Activated CD4-positive, alpha-beta T cell treated with anti-CD3 and anti-CD28 coated beads for 24 hours (primary cell): Measurements from ENCODE around the gene TWF1.
"Not testable (repeated sequence)": the region's sequence is repeated elsewhere in the genome, so short reads cannot be mapped to it uniquely, and the experiment has no call there.

Experiments used
- DNase-seq, 2 donors: peaks; one replicate each; pipeline ENCODE4 v3.0.0-alpha.2; 2020; ENCODE audit warnings: low read depth in 2 of 2

The TWF1 gene

DNA sequence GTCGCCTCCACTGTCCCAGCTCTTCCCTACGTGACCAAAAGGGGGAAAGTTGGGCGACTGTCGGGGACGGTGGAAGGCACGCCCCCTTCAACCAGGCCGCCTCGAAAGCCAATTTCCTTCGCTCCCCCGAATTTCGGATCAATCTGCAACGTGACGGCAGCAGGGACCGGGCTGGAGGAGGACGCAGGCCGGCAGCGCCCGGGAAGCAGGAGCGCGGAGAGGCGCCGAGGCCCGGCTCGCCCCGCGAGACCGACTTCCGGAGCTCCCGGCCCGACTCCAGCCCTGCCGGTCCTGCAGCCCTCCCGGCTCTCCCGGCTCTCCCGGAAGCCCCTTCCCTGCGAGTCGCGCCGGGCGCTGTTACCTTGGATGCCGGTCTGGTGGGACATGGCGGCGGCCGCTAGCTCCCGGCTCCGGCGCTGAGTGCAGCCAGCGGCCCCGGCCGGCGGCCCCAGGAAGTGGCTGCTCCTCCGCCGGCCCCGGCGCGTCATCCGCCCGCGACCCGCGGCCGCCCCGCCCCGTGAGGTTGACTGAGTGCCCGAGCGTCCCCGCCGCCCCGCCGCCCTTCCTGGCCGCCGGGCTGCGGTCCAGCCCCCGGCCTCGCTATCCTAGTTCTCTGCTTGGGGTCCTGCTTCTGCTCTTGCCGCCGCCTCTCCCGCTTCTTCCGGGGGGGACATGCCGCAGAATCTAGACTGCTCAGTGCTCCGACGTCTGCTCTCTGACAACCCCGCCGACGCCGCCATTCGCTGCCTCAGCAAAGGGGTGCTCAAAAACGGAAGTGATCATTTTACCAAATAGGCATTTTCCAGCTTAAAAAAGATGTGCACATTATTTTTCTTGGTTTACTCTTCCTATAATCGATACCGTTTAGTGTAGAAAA lies at the start of gene TWF1:
TSS of gene TWF1 (minus strand) at position 458 of the 877 bp plus-strand sequence. CDS start at position 386, 72 bp downstream.
- DNase-seq = peak; percentile 72 to 77

GRCh38 chr12:43852744-43853143 lies 46.6 kb upstream of the TWF1 start:
- DNase-seq = no peak

- no peak for DNase-seq
Measured at GRCh38 chr12:43848786-43849185, 42.7 kb upstream of the TWF1 start.

- DNase-seq = no peak
Measured at GRCh38 chr12:43848226-43848507, 42.0 kb upstream of the TWF1 start.

GRCh38 chr12:43847425-43848225 lies 41.5 kb upstream of the TWF1 start:
- DNase-seq = not testable (repeated sequence)

DNA sequence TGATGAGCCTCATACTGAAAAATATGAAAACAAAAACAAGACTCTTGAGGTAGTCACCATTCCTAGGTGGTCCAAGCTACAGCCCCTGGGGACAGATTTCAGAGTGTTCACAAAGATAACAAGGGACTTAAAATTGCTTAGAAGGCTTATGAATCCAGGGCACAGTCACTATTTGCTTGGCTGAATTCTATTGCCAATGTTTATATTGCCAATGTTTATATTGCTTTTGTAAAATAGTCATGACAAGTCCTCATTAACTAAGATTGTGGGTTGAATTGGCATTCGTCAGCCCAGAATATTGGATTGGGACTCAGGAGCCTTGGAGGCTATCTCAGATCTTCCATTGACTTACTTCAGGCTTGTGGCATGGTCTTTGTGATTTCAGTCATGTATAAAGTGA lies 36.1 kb upstream of the TWF1 start:
- DNase-seq = no peak

DNA sequence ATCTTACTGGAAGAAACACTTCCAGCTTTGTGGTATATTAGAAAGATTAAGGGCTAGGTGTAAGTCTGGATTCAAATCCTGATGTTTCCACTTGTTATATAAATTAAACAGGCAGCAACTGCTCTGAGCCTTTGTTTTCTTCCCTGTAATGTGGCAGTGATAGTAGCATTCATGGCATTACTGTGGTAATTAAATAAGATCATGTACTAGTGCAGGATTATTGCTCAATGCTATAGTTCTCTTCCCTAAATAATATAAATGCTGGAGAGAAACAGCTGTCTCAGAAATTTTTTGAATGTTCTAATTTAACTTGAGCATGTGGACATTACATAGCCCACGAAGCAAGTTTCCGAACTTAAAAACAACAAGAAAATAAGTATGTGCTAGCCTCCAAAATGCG lies 35.1 kb upstream of the TWF1 start:
- DNase-seq = no peak

DNA sequence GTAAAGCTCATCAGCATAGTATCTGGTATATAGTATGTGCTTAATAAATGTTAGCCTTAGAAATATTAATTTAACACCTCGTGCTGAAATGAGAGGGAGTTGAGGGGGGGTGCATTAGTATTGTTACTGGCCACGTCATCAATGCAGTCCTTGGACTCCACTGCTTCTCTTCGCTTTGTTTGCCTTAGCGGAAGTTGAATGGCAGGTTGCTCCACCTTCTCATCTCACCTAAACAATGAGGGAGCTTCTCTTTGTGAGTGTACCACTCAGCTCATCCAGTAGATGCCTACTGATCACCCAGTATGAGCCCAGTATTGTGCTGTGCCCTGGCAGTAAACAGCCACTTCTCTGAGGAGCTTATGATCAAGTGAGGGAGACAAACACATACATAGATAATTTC lies 34.2 kb upstream of the TWF1 start:
- DNase-seq = no peak

GRCh38 chr12:43836475-43836989 lies 30.4 kb upstream of the TWF1 start:
- no peak for DNase-seq

- DNase-seq = peak; percentile 12 to 38
Measured at GRCh38 chr12:43835656-43836474, 29.7 kb upstream of the TWF1 start, which contains the start of gene TMEM117. TSS of gene TMEM117 (plus strand) at chr12:43836081.

DNA sequence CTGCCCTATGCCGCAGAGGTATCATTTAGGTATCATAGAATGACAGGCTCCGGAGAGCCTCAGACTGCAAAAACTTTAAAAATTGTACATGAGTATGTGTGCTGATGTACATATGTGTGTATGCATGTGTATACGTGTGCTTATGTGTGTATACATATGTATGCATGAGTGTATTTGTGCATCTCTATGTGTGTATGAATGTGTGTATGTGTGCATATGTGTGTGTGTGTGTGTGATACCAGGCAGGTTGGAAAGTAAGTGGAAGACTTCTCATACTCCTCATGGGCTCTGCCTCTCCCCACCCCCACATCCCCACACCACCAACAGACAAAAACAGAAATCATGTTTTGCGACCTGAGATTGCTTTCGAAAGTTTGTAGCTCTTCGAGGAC lies 29.1 kb upstream of the TWF1 start:
- DNase-seq = no peak

- no peak for DNase-seq
Measured at GRCh38 chr12:43832463-43833168, 26.5 kb upstream of the TWF1 start.

- no peak for DNase-seq
Measured at GRCh38 chr12:43827093-43827492, 21.0 kb upstream of the TWF1 start.

- DNase-seq = no peak
Measured at GRCh38 chr12:43826681-43827080, 20.6 kb upstream of the TWF1 start.

GRCh38 chr12:43824207-43824775 lies 18.2 kb upstream of the TWF1 start:
- DNase-seq = no peak

GRCh38 chr12:43816168-43816567 lies 10.1 kb upstream of the TWF1 start:
- no peak for DNase-seq

- no peak for DNase-seq
Measured at GRCh38 chr12:43815416-43815815, 9.3 kb upstream of the TWF1 start.

- DNase-seq = no peak
Measured at GRCh38 chr12:43812926-43813325, 6.8 kb upstream of the TWF1 start.

DNA sequence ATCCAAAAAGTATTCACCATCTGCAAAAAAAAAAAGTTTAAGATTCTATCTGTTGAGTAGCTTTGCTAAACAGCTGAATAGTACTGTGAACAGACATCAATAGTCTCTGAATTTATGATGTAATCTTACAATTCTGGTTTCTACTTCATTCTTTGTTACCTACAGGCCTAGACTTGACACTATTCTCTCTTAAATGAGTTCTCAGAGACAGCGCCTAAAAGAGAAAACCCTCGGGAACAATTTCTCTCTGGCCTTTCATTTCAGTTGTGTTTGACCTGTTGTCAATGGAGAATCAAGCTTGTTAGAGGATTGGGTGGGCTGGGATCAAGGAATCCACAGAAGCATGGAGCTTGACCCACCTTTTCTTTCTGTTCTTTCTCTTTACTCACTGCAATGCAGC lies 5.9 kb upstream of the TWF1 start:
- DNase-seq = no peak

GRCh38 chr12:43807386-43807785 lies 1.3 kb upstream of the TWF1 start:
- no peak for DNase-seq

DNA sequence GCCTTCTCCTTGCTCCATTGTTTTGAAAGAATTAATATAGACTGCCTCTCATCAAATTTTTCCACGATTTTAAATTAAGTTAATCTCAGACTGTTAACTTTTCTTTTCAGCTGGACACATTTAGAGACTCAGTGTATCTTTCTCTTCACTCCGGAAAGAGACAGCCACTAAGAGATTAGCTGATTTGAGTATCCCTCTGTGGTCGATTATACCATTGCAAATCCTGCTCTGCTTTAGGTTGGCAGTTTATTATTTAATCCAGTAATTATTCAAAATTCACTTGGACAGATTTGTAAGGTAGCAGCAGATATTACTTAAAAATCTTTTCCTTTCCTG lies 588 bp upstream of the TWF1 start:
- no peak for DNase-seq
